HG02970 (cell line): ENCODE measurements around the gene CCDC88B.
A peak's percentile ranks its signal among the peaks of the same experiment; 100 is the strongest.
"Not testable (repeated sequence)": the region's sequence is repeated elsewhere in the genome, so short reads cannot be mapped to it uniquely, and the experiment has no call there.

ENCODE experiments used
- ATAC-seq: cut with Tn5 transposase; IDR thresholded peaks from one replicate; pipeline ENCODE4 v1.9.1; 2021; ENCODE audit warnings: mild to moderate bottlenecking, moderate library complexity, moderate number of reproducible peaks; ENCODE audit not compliant: unreplicated experiment, low FRiP score

CCDC88B gene

DNA sequence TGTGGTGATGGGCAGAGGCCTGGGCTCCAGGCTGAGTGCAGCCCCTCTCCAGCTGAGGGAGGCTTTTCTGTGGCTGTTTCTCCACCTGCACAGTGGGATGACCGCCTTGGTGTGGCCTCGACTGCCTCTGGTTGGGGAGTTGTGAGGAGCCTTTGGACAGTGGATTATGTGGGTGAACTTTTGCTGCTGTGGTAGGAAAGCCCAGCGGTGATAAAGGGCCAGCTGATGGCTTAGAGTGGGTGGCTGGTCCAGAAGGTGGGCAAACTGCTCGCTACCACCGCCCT, 36.0 kb upstream of the CCDC88B start:
- ATAC-seq: no peak

DNA sequence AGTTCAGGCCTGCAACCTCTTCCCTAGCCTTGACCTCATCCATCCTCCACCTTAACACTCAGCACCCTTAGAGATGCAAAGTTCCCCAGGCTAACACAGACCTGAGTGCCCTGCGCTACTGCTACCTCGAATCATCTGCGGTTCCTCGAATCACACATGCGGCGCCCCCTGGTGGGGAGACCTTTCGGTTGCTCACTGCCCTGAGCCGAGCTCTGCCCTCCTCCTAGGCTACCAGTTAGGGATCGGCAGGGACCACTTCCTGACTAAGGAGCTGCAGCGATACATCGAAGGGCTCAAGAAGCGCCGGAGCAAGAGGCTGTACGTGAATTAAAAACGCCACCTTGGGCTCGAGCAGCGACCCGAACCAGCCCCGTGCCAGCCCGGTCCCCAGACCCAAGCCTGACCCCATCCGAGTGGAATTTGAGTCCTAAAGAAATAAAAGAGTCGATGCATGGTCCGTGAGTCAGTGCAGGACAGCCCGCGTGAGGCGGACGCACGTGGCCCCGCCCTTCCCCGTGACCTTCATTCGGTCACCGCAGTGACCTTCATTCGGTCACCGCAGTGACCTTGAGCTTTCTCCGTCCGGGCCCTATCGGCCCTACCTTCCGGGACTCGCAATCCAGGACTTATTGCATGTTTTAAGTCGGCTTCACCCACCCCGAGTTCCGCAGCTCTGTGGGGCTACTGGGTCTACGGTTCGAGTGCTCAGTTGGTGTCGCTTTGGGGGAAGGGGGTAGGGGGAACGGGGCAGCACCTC, 35.5 kb upstream of the CCDC88B start:
- peak; percentile 19 for ATAC-seq

GRCh38 chr11:64305075-64305690, 34.8 kb upstream of the CCDC88B start, which contains the start of gene ESRRA:
Gene ESRRA, plus strand, starts transcription at chr11:64305524. Its CDS starts 1,656 bp downstream, at chr11:64307180.
- peak; percentile 72 for ATAC-seq

DNA sequence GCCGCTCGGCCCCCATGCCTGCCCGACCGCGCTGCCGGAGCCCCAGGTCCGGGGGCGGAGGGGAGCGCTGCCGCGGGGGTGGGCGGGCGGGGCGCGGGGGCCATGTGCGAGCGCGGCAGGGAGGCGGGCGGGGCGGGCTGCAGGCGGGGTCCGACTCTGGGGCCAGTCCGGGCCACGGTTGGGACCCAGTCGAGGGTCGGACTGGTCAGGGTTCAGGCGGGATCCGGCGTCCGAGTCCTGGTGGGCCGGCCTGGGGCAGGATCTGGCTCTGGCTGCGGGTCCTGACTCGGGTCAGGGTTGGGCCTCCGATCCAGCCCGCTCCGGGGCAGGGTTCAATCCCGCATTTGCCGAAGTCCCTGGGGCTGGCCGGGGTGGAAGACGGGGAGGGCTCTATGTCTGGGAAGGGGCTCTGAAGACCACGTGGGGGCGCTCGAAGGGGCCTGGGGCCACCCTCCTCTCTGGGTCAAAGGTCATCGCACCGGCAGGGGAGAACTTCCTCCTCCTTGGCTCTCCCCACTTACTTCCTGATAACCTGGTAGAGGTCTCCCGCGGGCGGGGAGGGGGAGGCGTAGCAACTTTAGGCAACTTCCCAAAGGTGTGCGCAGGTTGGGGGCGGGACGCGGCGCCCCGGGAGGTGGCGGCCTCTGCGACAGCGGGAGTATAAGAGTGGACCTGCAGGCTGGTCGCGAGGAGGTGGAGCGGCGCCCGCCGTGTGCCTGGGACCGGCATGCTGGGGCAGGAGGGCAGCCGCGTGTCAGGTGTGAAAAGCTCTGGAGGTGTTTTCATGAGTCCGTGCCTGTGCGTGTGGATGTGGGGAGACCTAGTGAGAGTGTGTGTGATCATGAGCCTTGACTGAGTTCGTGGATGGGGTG, 34.1 kb upstream of the CCDC88B start:
- peak; percentile 17 for ATAC-seq

DNA sequence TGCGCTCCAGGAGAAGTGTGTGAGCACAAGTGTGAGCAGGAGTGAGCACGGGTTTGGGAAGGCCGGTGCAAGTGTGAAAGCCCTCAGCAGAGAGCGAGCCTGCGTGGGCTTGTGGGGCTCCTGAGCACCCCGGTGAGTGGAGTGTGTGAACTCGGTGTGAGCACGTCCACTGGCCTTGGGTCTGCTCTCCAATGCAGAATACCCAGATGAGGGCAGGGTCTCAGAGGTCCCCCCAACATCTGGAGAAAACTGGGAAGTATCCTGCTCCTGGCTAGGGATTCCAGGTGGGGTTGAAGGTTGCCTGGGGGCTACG, 33.5 kb upstream of the CCDC88B start:
- ATAC-seq: no peak

DNA sequence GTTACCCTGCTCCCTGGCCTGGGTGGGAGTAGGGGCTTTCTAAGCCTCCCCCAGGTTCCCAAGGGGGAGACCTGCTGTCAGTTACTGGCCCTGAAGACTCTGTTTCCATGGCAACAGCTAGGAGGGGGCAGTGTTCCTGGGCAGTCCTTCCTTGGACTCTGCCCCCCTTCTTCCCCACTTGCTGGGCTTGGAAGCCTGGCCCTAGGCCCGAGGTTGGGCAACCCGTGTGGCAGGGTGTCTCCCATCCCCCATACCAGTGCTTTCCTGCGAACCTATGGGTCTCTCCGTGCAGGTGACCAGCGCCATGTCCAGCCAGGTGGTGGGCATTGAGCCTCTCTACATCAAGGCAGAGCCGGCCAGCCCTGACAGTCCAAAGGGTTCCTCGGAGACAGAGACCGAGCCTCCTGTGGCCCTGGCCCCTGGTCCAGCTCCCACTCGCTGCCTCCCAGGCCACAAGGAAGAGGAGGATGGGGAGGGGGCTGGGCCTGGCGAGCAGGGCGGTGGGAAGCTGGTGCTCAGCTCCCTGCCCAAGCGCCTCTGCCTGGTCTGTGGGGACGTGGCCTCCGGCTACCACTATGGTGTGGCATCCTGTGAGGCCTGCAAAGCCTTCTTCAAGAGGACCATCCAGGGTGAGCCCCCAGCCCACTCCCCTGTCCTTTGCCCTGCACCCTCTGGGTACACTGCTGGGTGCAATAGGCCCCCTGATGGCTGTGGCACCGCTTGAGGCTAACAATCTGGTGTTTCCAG, 33.0 kb upstream of the CCDC88B start:
- ATAC-seq: no peak

DNA sequence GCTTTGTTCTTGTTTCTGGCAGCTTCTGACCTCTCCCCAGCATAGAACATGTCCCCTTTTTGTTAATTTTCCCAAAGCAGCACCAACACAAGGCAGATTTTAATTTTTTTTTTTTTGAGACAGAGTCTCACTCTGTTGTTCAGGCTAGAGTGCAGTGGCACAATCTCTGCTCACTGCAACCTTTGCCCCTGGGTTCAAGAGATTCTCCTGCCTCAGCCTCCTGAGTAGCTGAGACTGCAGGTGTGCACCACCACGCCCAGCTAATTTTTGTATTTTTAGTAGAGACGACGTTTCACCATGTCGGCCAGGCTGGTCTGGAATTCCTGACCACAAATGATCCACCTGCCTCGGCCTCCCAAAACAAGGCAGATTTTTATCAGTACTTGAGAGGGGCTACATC, 32.2 kb upstream of the CCDC88B start:
- ATAC-seq: not testable (repeated sequence)

DNA sequence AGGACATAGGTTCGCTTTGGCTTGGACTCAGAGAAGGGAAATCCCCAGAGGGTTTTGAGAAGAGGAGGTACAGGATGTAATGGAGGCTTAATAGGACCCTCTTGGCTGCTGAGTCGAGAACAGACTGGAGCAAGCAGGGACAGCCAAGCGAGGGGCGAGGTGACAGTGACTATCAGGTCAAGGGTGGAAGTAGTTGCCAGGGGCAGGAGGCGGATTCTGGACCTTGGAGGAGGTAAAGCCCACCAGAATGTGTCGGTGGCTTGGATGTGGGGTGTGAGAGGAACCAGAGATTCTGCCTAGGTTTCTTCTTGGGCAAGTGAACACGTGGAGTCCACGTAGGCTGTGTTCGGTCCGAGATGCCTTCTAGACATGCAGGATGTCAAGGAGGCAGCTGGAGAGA, 27.1 kb upstream of the CCDC88B start:
- no peak for ATAC-seq

DNA sequence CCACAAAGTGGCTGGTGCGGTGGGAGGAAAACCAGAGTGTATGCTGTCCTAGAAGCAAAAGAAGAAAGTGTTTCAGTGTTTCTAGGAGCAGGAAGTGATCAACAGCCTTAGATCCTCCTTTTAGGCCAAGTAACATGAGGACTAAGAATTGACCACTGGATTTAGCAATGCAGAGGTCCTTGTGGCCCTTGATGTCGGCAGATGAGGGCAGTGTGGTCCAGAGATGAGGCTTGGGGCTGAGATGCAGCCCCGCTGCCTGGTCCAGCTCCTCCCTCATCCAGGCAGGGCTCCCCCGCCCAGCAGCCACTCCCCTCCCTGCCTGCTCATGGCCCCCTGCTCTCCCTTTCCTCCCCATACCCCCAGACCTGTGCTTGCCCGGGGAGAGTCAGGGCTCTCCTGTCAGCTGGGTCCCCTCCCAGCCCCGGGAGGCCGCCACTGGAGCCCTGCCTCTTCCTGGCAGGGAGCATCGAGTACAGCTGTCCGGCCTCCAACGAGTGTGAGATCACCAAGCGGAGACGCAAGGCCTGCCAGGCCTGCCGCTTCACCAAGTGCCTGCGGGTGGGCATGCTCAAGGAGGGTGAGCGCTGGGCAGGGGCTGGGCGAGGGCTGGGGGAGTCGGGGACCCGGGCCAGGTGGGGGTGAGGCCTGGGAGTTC, 26.4 kb upstream of the CCDC88B start:
- ATAC-seq: no peak

DNA sequence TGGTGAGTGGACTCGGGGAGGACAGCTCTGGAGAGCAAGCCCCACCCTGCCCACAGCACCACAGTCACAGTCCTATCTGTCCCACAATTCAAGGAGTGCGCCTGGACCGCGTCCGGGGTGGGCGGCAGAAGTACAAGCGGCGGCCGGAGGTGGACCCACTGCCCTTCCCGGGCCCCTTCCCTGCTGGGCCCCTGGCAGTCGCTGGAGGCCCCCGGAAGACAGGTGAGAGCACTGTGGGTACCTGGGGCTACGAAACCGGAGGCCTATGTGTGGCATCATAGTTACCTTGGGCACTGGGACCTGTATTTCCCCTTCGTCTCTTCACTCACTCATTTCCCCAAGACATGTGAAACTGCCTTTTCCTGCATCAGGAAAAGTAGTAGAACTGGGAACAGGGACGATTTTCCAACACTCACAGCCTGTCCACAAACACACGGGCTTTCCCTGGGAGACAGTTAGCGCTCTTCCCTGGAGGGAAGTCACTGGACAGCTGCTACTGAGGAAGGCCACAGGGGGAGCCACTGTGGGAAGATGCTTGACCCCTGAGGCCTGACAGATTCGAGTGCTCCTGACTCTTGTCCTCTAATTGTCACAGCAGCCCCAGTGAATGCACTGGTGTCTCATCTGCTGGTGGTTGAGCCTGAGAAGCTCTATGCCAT, 25.7 kb upstream of the CCDC88B start:
- no peak for ATAC-seq

GRCh38 chr11:64314805-64315561, 25.0 kb upstream of the CCDC88B start:
- ATAC-seq: no peak

GRCh38 chr11:64315667-64316526, 24.1 kb upstream of the CCDC88B start:
- ATAC-seq: not testable (repeated sequence)

GRCh38 chr11:64316672-64317324, 23.2 kb upstream of the CCDC88B start:
- peak; percentile 3 for ATAC-seq

GRCh38 chr11:64317325-64317960, 22.6 kb upstream of the CCDC88B start, which contains the start of gene TRMT112:
Gene TRMT112, minus strand, starts transcription at chr11:64317559. Its CDS starts 33 bp downstream, at chr11:64317526.
- peak; percentile 63 for ATAC-seq

DNA sequence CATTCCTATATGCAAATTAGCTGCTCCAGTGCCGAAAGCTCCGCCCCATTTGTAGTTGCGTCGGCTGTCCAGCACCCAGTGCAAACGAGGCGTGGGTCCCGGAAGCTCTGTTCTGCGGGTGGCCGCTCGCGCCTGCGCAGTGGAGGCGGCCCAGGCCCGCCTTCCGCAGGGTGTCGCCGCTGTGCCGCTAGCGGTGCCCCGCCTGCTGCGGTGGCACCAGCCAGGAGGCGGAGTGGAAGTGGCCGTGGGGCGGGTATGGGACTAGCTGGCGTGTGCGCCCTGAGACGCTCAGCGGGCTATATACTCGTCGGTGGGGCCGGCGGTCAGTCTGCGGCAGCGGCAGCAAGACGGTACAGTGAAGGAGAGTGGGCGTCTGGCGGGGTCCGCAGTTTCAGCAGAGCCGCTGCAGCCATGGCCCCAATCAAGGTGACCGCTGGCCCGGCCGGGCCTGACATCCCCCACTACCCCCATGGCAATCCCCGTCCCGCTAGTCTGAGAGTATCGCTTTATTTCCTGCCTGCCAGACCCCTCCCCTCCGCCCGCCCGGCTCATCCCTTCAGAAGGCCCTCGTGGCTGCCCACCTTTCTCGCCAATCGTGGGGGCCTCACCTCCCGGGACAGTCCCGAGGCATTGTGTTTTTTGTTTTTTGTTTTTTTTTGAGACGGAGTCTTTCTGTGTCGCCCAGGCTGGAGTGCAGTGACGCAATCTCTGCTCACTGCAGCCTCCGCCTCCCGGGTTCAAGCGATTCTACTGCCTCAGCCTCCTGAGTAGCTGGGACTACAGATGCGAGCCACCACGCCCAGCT, 21.8 kb upstream of the CCDC88B start, which contains the start of gene PRDX5:
PRDX5 (plus strand) TSS at position 161 of the 805 bp plus-strand sequence; CDS start at position 256, 95 bp downstream.
- ATAC-seq: peak; percentile 69
